ENCODE data around the gene EPB41L1.

Gene EPB41L1

GRCh38 chr20:36155991-36156390 is 1.5 kb downstream of the EPB41L1 start:
- DNase-seq = no peak

GRCh38 chr20:36157610-36158009 is 3.1 kb downstream of the EPB41L1 start:
- no peak for DNase-seq

- DNase-seq = no peak
These were observed 3.7 kb downstream of the EPB41L1 start for GRCh38 chr20:36158160-36158741.

- no peak for DNase-seq
These were observed 5.3 kb downstream of the EPB41L1 start for GRCh38 chr20:36159833-36160232.

- DNase-seq = no peak
These were observed 7.9 kb downstream of the EPB41L1 start for GRCh38 chr20:36162272-36162966.

- no peak for DNase-seq
These were observed 13.5 kb downstream of the EPB41L1 start for GRCh38 chr20:36167902-36168503.

- no peak for DNase-seq
These were observed 16.1 kb downstream of the EPB41L1 start for GRCh38 chr20:36170542-36171215.

GRCh38 chr20:36173451-36173933 is 19.0 kb downstream of the EPB41L1 start:
- DNase-seq = no peak

- DNase-seq = no peak
These were observed 20.5 kb downstream of the EPB41L1 start for GRCh38 chr20:36175016-36175415.

- no peak for DNase-seq
These were observed 21.0 kb downstream of the EPB41L1 start for GRCh38 chr20:36175475-36175995.

- DNase-seq = no peak
These were observed 23.2 kb downstream of the EPB41L1 start for GRCh38 chr20:36177716-36178115.

GRCh38 chr20:36179170-36179945 is 24.8 kb downstream of the EPB41L1 start:
- no peak for DNase-seq

- DNase-seq = no peak
These were observed 25.8 kb downstream of the EPB41L1 start for GRCh38 chr20:36180323-36180722.

GRCh38 chr20:36181934-36182603 is 27.5 kb downstream of the EPB41L1 start:
- DNase-seq = no peak

GRCh38 chr20:36182604-36183154 is 28.1 kb downstream of the EPB41L1 start:
- no peak for DNase-seq

- no peak for DNase-seq
These were observed 28.8 kb downstream of the EPB41L1 start for GRCh38 chr20:36183155-36183944.

- no peak for DNase-seq
These were observed 30.6 kb downstream of the EPB41L1 start for GRCh38 chr20:36184816-36185776.

GRCh38 chr20:36193977-36194712 is 39.6 kb downstream of the EPB41L1 start:
- no peak for DNase-seq

- DNase-seq = no peak
These were observed 42.1 kb downstream of the EPB41L1 start for GRCh38 chr20:36196676-36197075.
